HG03045 (cell line): ENCODE data around the gene RNF223.
A peak's percentile ranks its signal among the peaks of the same experiment; 100 is the strongest.
"Not testable (repeated sequence)": the region's sequence is repeated elsewhere in the genome, so short reads cannot be mapped to it uniquely, and the experiment has no call there.

Experiments
- ATAC-seq: cut with Tn5 transposase; IDR thresholded peaks from one replicate; pipeline ENCODE4 v1.9.1; 2021; ENCODE audit warnings: mild to moderate bottlenecking, moderate library complexity; ENCODE audit not compliant: unreplicated experiment

RNF223 gene

DNA sequence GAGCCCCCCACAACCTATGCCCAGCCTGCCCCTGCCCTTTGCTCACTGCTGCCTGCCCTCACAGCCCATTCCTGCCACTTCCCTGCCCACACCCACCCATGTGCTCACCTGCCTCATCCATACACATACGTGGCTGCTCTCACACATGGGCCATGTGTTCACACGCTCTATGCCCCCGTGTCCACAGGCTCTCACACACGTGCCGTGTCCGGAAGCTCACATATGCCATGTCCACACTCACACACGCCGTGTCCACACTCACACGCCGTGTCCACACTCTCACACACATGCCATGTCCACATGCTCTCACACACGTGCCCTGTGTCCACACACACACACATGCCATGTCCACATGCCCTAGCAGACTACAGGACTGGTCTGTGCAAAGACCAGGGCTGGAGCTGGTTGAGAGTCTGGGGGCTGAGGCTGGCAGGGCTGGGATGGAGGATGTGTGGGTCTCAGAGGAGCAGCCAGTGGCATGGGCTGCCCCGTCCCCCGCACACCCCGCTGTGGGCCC, 583 bp upstream of the RNF223 start:
- no peak for ATAC-seq

DNA sequence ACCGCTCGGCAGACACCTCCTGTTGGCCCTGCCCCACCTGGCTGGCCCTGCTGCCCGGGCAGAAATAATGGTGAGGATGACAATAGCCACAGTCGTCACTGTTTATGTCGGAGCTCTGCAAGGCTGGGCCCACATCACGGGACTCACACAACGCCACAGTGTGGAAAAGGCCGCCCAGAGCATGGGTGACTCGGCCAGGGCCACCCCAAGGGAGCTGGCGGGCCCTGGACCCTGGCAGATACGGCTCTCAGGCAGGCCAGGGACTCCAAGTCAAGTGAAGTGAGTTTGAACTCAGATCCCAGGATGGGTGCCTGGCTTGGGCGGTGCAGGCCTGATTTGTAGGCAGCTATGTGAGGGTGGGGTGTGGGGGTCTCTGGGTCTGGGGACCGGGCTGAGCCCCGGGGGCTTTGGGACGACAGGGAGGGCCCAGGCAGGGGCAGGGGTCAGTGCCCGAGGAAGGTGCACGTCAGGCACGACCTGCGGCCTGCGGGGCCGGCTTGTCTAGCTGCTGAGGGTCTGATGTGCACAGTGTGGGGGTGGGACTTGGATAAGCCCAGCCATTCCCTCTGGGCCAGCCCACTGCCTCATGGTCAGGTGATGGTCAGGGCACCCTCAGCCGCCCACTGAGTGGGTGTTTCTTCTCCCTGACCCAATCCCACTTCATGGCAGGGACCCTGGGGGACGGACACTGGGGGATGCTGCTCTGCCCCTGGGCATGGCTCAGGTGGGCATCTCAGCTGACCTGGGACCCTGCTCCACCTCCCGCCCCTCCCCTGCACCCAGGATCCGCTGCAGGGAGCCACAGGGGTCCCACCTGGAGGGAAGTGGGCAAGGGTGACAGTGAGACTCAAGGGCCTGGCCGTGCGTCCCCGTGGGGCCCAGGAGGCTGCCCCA, 1.0 kb downstream of the RNF223 start:
- no peak for ATAC-seq

- ATAC-seq, result no peak
These were observed 1.7 kb downstream of the RNF223 start for GRCh38 chr1:1072299-1072848.

GRCh38 chr1:1071486-1072298, 2.4 kb downstream of the RNF223 start:
- no peak for ATAC-seq

GRCh38 chr1:1069711-1070676, 4.1 kb downstream of the RNF223 start:
- no peak for ATAC-seq

DNA sequence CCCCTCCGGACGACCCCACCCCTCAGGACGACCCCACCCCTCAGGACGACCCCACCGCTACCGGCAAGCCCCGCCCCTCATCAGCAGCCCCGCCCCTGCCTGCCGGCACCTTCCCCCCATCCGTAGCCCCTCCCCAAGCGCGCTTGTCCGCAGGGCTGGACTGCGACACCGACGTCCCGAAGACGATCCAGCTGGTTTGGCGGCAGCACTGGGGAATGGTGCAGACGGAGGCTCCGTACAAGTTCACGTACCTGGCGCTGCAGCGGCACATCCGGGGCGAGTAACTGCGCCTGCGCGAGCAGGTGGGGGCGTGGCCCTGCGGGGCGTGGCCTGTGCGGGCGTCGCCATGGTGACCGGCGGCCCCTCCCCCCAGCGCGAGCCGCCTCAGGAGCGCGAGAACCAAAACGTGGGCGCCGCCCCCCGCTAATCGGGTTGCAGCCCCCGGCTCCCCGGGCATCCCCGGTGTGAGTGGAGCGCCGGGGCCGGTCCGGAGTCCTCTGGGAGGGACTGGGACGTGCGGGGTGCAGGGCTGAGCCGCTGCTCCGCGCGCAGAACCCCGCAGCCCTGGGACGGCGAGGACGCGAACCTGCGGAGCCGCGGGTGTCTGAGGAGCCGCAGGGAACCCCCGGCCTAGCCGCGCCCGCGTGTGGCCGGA, 4.9 kb downstream of the RNF223 start:
- no peak for ATAC-seq

GRCh38 chr1:1068517-1069055, 5.5 kb downstream of the RNF223 start:
- no peak for ATAC-seq

DNA sequence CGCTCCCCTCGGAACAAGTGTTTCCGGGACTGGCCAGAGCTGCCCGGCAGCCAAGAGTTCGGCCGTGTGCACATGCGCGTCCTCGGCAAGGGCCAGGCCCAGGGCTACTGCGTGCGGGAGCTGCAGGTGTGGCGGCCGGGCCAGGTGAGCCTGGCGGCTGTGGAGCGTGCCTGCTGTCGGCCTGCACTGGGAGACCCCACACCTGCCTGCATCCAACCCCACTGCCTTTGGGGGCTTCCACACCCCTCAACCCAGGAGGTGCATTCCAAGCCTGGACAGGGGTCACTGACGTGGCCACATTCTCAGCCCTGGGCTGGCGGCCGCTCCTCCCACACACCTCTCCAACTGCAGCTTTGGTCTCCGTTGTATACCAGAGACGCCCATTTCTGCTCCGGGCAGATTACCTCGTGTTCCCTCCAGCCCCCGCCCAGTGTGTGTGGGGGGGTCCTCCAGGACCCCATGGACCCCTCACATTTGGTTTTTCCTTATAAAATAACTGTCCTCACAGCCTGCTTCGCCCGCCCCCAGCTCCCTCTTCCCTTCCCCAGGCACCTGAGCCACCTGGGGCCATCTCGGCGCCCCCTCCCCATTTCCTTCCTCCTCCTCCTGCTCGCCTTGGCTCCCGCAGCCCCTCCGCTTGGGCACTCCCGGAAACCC, 6.1 kb downstream of the RNF223 start:
- no peak for ATAC-seq

DNA sequence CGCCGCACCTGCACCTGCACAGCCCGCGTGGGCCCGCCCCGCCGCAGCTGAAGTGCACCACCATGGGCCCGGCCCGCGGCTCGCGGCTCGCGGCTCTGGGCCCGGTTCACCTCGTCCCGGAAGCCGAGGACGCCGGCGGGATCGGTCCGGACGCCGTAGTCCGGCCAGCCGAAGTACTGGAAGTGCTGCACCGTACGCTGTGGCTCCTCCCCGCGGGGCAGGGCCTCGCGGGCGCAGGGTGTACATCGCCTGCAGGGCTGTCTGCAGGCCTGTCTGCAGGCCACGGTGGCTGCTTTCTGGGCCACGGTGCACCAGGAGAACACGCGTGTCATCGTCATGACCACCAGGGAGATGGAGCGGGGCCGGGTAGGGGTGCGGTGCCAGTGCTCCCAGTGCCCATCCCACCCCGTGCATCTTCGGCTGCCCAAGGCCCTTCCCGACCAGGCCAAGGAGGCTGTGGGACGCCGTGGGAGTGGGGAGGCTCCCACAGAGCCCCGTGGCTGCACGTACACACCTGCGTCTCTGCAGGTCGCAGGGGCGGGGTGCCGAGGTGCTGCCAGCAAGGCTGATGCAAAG, 6.7 kb downstream of the RNF223 start:
- ATAC-seq, result no peak

- no peak for ATAC-seq
These were observed 7.5 kb downstream of the RNF223 start for GRCh38 chr1:1066403-1067283.

- ATAC-seq, result not testable (repeated sequence)
These were observed 8.2 kb downstream of the RNF223 start for GRCh38 chr1:1065940-1066304.

DNA sequence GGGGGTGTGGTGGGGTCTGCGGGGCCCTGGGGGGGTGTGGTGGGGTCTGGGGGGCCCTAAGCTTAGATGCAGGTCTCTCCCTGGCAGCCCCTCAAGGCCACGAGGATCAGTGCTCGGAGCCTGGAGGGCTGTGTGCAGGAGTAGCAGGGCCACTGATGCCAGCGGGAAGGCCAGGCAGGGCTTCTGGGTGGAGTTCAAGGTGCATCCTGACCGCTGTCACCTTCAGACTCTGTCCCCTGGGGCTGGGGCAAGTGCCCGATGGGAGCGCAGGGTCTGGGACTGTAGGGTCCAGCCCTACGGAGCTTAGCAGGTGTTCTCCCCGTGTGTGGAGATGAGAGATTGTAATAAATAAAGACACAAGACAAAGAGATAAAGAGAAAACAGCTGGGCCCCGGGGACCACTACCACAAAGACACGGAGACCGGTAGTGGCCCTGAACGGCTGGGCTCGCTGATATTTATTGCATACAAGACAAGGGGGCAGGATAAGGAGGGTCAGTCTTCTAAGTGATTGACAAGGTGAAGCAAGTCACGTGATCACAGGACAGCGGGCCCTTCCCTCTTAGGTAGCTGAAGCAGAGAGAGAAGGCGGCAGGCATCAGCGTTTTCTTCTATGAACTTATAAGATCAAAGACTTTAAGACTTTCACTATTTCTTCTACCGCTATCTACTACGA, 8.7 kb downstream of the RNF223 start:
- ATAC-seq, result no peak

DNA sequence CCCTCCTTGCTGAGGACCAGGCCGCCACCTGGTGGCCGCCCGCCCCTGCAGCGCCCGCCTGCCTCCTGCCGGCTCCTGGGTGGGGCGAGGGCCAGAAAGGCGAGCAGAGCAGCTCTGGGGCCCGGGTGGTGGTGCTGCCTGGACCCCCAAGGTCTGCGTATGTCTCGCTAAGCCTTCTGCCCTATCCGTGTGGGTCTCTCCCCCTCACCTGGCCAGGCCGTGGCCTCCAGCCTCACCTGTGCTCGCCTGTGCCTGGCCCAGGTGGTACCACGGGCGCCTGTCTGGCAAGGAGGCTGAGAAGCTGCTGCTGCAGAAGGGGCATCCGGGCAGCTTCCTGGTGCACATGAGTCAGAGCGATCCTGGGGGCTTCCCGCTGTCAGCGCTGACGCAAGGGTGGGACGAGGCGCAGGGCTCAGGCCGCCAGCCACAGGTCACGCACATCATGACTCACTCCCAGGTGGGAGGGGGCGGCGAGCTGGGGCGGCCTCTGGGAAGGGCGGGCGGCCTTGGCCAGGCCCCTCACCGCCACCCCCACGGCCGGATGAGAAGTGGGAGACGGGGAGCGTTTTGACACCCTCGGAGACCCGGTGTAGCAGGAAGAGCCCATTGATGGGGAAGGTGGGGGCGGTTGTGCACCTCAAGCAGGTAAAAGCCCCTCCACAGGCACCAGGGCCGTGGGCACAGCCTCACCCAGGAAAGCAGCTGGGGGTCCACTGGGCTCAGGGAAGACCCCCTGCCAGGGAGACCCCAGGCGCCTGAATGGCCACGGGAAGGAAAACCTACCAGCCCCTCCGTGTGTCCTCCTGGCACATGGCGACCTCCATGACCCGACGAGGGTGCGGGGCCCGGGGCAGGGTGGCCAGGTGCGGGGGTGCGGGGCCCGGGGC, 9.9 kb downstream of the RNF223 start:
- ATAC-seq, result peak; percentile 37

- ATAC-seq, result no peak
These were observed 10.7 kb downstream of the RNF223 start for GRCh38 chr1:1063261-1063944.

DNA sequence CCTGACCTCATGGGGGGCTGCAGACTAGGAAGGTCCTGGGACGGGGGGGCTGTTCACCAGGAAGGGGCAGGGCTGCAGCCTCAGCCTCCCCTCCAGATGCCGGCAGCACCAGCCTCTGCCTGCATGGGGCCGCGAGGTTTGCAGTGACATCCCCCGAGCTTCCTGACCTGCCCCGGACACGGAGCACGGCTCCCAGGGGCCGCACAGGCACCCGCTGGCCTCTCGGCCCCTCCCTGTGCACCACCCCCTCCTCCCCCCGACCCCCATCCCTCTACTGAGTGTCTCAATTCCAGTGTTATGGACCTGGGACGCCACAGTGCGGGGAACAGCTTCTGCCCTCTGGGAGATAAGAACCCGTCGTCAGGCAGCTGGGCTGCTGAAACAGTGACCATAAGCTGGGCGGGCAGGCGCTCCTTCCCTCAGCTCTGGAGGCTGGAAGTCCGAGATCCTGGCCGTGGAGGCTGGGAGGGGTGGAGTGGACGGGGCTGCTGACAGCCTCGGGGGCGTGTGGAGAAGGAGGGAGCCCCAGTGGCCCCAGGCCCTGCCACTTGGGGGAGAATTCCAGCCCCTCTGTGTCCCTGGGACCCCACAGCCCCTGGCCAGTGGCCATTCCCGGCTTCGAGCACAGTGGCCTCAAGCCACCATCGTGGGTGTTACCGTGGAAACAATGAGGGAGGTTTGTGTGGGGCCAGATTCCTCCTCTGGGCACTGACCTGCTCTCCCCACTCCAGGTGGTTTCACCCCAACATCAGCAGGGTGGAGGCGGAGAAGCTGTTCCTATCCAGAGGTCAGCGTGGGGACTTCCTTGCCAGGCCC, 11.6 kb downstream of the RNF223 start:
- ATAC-seq, result no peak
